Activated gamma-delta T cell treated with anti-CD3 and anti-CD28 coated beads, Interleukin-2, amount 50 U/mL, for 16 hours (primary cell): ENCODE measurements around the gene FAM50A.
"Not testable (repeated sequence)": the region's sequence is repeated elsewhere in the genome, so short reads cannot be mapped to it uniquely, and the experiment has no call there.

ENCODE experiments used
- DNase-seq: peaks from one replicate; pipeline ENCODE4 v3.0.0-alpha.2; 2020; ENCODE audit warnings: low read depth

The FAM50A gene, protein sequence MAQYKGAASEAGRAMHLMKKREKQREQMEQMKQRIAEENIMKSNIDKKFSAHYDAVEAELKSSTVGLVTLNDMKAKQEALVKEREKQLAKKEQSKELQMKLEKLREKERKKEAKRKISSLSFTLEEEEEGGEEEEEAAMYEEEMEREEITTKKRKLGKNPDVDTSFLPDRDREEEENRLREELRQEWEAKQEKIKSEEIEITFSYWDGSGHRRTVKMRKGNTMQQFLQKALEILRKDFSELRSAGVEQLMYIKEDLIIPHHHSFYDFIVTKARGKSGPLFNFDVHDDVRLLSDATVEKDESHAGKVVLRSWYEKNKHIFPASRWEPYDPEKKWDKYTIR

DNA sequence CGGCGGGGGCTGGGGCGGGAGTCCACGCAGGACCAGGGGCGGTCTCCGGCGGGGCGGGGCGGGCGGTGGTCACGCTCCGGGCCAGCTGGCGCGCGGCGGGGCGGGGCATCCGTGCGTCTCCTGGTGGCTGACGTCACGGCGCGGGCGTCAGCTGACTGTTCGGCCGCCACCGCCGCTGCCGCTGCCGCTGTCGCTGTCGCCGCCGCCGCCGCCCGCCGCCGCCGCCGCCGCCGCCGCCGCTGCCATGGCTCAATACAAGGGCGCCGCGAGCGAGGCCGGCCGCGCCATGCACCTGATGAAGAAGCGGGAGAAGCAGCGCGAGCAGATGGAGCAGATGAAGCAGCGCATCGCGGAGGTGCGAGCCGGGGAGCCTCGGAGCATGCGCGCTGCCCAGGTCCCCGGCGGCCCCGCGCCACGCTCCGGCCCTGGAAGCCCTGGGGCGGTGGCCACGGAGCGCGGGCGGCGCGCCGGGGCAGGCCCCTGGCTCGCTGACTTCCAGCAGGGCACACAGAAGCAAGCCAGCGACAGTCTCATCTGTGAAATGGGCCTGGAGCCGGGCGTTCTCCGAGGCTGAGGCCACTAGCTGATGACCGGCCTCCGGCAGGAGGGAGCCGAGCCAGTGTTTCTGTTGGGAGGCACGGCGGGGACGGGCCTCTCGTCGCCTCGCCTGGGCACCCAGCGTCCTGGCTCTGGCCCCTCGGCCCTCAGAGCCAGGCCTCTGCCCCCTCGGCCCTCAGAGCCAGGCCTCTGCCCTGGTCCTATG is at the start of gene FAM50A:
FAM50A (plus strand) TSS at position 150 of the 763 bp plus-strand sequence; CDS start at position 245, 95 bp downstream.
- peak; percentile 49 for DNase-seq

DNA sequence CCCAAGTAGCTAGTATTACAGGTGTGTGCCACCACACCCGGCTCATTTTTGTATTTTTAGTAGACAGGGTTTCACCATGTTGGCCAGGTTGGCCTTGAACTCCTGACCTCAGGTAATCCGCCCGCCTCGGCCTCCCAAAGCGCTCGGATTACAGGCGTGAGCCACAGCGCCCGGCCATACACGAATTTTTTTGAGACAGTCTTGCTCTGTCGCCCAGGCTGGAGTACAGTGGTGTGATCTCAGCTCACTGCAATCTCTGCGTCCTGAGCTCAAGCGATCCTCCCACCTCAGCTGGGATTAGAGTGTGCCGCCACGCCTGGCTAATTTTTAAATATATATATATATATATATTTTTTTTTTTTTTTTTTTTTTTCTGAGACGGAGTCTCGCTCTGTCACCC is 47.6 kb upstream of the FAM50A start:
- DNase-seq = not testable (repeated sequence)

DNA sequence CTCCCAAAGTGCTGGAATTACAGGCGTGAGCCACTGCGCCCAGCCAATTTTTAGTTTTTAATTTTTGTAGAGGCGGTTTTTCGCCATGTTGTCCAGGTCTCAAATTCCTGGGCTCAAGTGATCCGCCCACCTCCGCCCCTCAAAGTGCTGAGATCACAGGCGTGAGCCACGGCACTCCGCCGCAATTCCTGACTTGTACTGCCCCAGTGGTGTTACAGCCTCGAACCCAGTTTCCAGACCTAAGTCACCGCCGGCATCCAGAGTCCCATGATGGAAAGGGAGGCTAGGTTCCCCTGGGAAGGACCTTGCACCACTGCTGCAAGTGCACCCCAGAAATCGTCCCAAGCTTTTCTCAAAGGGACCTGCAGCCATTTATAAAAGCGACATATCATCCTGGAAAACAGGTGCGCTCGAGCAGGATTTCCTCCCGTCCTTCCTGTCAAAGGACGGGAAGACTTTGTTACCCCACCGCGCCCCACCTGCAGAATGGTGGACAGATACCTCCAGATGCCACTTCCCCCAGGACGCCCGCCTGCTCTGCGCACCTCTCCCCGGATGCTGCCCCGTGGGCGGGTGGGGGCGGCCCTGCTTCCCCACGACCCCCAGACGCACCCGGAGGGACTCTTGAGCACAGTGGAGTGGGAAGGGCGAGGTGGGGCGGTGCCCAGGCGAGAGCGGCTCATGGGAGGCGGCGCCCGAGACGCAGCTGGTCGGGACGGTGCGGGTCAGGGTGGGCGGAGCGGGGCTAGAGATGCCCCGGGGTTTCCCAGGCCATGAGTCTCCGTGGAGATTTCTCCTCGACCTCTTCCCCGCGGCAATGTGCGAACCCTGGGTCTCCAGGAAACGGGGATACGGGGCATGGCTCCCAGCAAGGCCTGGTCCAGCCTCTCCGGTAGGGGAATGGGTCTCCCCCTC is 46.7 kb upstream of the FAM50A start:
- DNase-seq = no peak

DNA sequence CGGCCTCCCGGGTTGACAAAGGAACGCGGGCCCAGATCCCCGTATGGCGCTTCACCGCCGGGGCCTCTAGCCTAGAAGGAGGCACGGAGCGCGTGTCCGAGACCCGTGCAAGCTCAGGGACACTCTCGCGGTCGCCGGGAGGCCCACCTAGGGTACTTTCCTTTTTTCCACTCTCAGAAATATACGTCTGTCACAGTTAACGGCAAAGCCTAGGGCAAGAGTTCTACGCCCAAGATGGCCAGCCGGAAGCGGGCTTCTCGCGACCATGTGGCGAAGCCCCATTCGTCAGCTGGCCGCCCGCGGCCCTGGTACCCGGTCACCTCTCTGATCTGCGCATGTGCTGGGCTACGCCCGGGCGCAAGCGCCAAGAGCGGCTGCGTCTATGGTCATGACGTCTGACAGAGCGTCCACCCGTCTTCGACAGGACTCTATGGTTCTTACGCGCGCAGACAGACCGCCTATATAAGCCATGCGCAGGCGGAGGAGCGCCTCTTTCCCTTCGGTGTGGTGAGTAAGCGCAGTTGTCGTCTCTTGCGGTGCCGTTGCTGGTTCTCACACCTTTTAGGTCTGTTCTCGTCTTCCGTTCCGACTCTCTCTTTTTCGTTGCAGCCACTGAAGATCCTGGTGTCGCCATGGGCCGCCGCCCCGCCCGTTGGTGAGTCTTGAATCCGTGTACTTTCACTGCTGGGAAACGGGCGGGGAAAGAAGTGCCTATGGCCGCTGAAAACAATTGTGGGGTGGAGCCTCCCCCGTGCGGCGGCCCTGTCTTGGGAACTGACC is 45.9 kb upstream of the FAM50A start, which contains the start of gene RPL10:
RPL10 (plus strand) TSS at position 490 of the 780 bp plus-strand sequence; CDS start at position 633, 143 bp downstream.
- peak; percentile 82 for DNase-seq

DNA sequence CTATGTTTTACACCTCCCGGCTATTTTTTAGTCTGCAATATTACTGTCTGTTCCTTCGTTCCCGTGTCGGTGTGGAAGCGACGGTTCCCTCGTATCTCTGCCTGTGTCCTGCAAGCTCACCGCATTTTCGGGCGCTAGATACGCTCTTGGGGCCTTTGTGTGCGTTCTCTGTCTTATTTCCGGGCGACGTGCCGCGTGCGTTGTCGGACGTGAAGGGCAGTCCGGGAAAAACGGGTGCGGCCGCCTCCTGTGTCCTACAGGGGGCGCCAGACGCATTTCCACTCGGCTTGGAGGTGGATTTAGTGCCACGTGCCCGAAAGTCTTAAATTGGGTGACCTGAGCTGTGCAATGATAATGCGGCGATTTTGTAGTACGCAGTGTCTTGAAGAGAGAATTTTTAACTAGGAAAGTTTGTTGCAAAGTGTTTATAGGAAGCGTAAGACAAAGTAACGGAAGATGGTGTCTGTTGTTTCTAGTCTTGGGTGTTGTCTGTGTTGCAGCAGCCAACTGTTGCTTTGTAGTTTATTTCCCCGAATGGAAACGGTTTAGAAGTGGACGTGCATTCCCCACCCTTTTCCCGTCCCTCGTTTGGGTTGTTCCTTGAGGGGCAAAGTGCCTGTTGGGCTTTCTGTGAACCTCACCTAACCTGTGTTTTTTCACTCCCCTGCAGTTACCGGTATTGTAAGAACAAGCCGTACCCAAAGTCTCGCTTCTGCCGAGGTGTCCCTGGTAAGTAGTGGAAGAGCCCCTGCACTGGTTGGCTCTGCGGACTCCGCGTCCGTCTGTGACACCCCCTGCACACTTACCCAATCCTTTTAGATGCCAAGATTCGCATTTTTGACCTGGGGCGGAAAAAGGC is 45.0 kb upstream of the FAM50A start:
- DNase-seq = peak; percentile 73

DNA sequence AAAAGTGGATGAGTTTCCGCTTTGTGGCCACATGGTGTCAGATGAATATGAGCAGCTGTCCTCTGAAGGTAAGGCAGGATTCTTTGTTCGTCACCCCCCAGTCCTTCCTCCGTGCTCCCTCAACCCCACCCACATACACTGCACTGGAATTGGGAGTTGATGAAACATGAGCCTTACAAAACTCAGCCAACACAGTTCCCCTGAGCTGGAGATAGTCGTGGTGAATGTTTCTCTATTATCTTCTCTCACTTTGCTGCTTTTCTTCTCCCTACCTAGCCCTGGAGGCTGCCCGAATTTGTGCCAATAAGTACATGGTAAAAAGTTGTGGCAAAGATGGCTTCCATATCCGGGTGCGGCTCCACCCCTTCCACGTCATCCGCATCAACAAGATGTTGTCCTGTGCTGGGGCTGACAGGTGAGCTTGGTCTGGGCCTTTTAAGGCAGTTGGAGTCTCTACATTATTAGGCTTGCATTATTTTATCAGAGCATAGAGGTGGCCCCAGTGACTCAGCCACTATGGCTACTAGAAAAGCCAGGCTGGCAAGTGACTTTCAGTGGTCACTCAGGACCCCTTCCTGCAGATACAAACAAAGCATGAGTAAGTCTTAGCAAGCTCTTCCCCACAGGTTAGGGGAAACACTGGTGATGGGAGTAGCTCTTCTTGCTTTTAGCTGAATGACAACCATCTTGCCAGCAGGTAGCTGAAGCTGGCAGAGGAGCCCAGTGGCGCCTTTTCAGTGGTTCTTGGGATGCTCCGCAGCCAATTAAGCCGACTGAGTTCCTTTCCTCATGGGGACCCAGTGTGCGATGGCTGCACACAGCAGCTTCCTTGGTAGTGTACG is 44.2 kb upstream of the FAM50A start:
- DNase-seq = no peak

DNA sequence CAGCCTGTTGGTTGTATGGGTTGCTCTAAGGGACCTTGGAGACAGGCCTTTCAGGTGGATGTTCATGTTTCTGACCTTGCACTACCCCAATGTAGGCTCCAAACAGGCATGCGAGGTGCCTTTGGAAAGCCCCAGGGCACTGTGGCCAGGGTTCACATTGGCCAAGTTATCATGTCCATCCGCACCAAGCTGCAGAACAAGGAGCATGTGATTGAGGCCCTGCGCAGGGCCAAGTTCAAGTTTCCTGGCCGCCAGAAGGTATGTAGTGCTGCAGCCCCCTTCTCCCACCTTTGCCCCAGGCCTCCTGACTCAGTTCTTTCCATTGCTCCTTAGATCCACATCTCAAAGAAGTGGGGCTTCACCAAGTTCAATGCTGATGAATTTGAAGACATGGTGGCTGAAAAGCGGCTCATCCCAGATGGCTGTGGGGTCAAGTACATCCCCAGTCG is 43.5 kb upstream of the FAM50A start:
- DNase-seq = not testable (repeated sequence)

DNA sequence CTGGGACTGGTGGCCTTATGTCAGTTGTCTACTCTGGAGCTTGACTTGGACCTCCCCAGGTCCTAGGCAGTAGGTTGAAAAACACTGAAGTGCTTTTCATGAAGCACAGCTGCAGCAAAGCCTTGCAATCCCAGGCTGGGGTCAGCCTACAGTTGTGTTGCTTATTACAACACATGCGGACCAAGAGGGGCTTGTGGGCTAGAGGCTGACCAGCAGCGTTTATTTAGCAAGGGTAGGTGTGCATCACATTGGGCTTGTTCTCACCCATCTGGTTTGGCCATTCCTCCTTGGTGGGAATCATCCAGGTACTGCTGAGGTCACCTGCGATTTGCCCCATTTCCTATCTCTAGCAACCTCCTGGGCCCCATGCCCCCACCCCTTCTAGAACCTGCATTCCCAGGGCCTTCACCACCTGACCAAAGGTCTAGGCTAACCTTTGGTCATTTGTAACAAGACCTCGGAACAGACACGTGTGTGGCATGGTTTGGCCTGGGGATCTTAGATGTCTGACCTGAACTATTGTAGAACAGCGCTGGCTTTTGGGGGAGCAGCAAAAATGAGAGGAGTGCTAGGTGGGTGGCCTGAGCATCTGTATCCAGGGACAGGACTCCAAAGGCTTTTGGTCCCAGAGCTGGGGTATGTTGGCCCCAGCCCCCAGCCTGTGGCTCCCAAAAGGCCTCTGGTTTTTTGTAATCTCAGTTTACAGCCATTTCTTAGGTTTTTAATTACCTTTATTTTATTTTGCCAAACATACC is 42.7 kb upstream of the FAM50A start:
- no peak for DNase-seq

DNA sequence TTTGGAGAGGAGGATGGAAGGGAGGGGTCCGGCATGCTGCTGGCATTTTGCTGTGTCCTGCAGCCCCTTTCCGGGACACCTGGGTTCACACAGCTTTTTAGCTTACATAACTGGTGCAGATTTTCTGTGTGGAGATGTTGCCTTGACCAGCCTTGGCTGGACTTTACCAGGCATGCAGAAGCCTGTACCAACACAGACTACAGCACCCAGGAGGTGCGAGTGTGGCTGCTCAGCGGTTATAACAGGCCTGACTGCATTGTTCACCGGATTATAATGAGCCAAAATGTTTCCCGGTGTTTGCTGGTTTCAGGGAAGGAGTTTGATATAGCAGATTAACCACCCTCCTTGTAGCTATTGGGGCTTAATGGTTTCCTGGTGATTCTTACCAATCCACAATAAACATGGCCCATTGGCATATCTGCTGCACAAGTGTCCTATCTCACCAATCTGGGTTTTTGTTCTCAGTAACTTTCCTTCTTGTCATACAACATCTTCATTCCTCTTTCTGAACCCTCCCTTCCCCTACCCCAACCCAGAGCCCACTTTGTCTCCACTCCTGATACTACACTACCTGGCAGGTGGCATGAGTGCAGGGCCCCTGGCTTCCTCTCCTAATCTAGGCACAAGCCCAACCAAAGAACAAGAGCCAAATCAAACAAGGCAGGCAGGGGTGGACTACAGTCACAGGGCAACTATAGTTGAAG is 41.9 kb upstream of the FAM50A start:
- no peak for DNase-seq

DNA sequence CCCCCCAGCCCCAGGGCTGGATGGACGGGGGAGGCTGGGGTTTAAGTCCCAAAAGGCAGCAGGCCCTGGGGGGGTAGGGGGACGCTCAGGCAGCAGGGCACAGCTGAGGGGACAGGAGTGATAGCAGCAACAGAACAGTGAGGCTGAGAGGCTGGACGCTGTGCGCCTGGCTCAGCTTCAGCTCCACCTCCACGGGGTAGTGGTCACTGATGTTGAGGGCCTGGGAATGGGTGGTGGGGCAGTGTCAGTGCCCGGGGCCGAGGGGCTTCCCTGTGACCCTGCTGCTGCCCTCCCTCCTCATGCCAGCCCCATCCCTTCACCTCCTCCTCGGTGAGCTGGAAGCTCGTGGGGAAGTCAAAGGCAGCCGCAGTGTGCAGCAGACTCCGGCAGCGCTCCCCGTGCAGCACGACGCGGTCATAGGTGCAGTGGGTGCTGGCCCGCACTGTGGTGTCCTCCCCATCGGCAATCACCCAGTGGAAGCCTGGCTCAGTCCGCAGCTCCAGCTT is 41.3 kb upstream of the FAM50A start:
- no peak for DNase-seq

DNA sequence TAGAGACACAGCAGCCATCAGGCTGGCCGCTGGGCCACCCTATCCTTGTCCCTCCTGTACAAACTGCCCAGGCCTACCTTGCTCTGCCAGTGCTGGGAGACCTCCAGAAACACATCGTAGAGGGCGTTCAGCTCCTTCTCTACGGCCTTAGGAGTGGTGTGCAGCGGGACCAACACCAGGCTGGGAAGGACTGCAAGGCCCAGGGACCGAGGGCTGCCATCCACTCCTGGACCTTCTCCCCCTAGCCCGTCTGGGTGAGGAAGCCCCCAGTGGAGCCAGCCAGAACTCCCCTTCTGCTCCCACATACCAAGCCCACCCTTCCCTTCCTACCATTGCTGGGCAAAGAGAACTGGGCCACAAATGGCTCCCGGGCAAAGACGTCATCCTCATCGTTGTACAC is 40.7 kb upstream of the FAM50A start:
- no peak for DNase-seq

DNA sequence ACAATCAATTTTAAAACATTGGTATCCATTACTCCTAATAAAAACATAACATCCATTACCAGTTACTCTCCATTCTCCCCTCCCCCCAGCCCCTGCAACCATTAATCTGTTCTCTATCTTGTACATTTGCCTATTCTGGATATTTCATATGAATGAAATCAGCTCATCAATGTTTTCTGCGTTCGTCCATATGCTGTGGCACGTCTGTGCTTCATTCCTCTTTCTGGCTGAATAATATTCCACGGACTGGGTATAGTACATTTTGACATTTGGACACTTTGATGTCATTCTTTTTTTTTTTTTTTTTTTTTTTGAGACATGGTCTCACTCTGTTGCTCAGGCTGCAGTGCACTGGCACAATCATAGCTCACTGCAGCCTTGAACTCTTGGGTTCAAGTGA is 40.1 kb upstream of the FAM50A start:
- no peak for DNase-seq

DNA sequence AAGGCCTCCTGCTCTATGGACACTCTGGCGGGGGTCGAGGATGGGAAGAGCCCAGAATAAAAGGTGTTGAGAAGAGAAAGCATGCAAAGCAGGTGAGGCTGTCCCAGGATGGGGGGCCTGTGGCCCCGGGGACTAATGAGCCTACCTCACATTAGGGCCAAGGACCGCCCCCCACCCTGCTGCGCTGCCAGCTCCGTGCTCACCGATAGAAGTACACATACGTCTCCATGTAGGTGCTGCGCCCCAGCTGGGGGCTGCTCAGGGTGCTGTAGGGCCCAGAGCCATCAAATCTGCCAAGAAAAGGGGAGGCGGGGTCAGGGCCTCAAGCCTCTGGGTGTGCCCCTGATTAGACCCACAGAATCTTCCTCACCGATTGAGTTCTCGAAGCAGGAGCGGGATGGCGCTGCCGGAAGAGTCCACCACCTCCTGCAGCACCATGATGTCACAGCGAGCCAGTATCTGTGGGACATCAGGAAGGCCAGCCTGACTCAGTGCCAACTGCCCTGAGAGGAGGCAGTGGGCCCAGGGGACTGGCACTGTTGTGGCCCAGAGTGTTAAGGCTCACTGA is 39.2 kb upstream of the FAM50A start:
- DNase-seq = no peak

DNA sequence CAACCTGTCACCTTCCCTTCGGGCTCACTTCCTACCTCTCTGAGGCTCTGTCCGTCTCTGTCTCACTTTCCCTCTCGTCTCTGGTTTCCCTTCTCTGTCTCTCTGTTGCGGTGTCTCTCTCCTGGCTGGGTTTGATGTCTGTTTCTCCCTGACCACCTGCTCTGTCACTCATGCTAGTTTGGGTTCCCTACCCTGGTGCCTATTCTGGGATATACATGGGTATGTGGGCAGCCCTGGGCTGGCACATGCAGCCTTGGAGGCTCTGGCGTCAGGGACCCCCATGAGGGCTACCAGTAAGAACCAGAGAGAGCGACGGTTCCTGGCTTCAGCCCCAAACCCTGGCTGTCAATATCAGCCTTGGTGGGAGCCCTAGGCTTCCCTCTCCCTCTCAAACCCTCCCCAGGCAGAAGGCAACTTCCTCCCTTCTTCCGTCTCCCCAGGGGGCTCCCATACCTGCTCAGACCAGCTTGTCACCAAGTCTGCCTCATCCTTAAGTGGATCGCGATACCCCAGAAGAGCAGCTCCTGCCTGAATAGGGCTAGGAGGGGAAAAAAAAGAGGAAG is 35.2 kb upstream of the FAM50A start:
- DNase-seq = no peak

DNA sequence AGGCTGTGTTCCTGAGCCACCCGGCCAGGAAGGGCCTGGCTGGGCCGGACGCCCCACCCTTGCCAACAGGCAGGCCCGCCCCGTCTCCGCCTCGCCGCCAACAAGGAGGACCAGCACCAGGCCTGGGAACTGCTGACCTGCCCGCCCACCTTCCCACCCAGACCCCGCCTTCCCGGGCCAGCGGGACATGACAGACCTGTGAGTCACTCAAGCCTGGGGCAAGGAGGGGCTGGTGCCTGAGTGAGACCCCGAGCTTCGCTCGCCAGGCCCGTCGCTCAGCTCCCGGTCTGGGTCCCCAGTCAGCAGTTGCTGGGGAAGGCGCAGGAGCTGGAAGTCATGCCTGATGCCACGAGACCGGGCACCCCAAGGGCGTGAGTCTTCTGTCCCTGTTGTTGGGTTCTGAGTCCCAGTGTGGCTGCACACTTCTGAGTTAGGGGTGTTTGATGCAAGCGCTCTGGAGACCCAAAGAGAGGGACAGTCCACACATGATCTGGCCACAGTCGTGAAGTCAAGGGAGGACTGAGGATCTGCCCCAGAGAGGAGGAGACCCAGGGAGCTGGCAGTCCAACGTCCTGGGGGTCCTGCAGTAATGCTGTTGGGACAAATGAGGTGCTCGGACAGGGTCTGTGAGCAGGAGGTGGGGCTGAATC is 34.6 kb upstream of the FAM50A start, which contains the start of gene DNASE1L1:
DNASE1L1 (minus strand) TSS at position 33 of the 650 bp plus-strand sequence. CDS start 3,686 bp downstream, outside the sequence.
- DNase-seq = no peak

DNA sequence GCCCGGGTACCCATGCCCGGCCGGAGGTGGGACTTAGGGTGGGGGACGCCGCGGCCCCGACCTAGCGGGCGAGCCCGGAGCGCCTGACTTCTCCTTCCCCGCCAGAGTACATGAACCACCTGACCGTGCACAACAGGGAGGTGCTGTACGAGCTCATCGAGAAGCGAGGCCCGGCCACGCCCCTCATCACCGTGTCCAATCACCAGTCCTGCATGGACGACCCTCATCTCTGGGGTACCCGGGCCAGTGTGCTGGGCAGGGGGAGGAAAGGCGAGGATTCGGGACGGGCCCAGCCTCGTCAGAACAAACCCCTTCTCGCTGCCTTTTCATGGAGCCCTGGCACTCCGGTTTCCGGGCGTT is 32.0 kb upstream of the FAM50A start:
- no peak for DNase-seq

DNA sequence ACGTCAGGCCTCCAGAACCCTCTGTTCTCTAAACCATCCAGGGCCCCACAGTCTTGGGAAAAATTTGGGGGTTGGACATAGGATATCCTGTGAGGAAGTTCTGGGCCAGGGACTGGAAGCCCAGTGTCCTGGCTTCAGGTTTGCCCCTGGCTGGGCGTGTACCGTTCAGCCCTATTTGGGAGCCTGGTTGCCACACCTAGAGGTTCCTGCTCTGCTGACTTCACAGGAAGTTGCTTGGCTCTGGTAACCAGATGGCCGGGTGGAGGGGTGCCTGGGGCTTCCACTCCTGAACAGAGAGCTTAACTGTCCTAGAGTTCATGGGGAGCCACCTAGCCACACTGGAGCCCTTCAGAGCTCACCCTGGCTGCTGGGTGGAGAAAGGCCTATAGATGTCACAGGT is 31.5 kb upstream of the FAM50A start:
- DNase-seq = no peak
